GM12873 (cell line): Measurements from ENCODE around the gene KANK2.

Source experiments
- CTCF ChIP-seq: IDR thresholded peaks from 2 replicates; pipeline ENCODE4 v1.5.1; 2012; ENCODE audit warnings: low read depth, mild to moderate bottlenecking, moderate library complexity, low read length, control low read depth; ENCODE audit not compliant: insufficient read depth; ENCODE audit errors: missing control alignments

Gene KANK2

DNA sequence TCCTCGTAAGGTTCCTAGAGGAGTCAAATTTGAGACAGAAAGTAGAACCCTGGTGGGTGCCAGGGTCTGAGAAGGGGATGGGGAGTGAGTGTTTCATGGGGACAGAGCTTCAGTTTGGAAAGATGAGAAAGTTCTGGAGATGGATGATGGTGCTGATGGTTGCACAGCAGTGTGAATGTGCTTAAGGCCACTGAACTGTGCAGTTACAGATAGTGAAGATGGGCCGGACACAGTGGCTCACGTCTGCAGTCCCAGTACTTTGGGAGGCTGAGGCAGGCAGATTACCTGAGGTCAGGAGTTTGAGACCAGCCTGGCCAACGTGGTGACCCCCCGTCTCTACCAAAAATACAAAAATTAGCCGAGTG lies 42.7 kb downstream of the KANK2 start:
- no peak for TF ChIP-seq CTCF

GRCh38 chr19:11152318-11153062 lies 44.9 kb downstream of the KANK2 start:
- TF ChIP-seq CTCF: no peak

GRCh38 chr19:11151181-11151580 lies 46.2 kb downstream of the KANK2 start:
- TF ChIP-seq CTCF: no peak

- TF ChIP-seq CTCF: no peak
These were observed 49.3 kb downstream of the KANK2 start for GRCh38 chr19:11148001-11148400.

DNA sequence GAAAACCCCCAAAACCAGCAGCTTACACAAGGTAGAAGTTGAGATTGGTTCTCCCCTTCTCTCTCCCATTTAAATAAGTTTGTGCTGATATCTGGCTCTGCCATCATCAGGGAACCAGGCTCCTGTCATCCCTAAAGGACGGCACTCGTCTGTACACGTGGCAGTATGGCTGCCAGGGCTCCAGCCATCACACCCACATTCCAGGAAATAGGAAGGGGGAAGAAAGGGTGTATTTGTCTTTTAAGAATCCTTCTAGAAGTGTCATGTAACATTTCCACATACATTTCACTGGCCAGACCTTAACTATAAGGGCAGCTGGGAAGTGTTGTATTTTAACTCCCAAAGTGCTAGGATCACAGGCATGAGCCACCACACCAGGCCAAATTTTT lies 51.8 kb downstream of the KANK2 start:
- no peak for TF ChIP-seq CTCF

DNA sequence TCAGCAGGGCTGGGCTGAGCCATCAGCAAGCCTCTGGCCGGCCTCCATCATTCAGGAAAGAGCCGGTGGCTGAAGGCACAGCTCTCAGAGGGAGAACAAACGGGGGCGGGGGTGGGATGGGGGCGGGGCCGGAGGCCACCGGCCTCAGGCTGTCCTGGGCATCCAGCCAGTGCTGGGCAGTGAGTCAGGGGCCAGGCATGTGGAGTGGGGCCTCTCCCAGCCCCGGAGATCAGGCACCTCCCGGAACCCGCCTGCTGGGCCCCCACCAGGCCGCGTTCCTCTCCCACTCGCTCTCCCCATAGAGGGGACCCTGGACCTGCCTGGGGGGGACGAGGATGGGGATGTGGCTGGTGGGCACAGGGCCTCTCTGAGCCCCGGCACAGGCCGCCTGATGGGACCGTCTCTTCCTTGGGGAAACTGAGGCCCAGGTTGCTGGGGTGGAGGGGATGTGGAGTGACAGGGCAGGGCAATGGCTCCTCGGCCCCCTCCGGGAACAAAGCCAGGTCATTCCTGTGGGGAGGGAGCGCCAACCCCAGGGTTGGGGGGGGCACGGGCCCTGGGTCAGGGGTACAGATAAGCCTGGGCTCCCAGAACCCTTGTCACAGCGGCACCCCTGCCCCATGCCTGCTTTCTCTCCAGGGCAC lies 54.7 kb downstream of the KANK2 start:
- no peak for TF ChIP-seq CTCF

- TF ChIP-seq CTCF: no peak
These were observed 55.3 kb downstream of the KANK2 start for GRCh38 chr19:11141937-11142527.
